ENCODE data around the gene BICDL1. TPM values are rescaled to one million over a fixed set of nuclear protein-coding genes. Genes with fewer than 3 reads are reported as not detected.

Gene BICDL1
- total RNA-seq, 2 donors from 2014 or later = 5.9 to 6.2 TPM

DNA sequence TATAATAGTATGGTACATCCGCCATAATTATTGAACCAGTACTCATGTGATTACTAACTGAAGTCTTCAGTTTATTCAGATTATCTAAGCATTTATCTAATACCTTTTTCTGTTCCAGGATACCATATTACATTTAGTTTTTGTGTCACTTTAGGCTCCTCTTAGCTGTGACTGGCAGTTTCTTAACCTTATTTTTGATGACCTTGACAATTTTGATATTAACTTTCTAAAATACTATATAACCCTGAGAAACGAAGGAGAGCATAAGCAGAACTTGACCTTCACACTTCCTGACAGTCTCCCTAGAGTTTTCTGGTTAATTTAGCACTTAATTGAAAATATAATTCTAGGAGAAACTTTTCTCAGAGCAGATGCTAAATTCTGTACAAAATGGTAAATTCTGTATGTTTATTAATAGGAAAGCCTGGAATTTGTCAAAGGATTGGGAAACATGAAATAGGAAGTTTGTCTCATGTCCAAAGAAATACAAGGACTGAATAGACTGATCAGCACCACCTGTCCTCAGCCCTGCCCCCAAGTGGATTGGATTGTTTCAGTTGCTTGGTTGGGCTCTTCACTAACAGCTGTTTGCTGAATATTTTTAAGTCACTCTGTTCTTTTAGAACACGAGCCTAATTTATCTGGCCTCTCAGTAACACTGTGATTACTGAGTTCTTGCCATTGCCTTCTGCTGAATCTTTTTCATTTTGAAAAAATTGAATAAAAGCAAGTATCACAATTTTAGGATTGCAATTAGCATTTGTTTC, 6.0 kb downstream of the BICDL1 start:
- intact Hi-C loops (cut with DNase I) = no loop called here
- 38 to 45% methylated on average over 3 of the region's 3 CpGs for WGBS, 2 donors
- H3K4me3 ChIP-seq = no peak overlapping the region

DNA sequence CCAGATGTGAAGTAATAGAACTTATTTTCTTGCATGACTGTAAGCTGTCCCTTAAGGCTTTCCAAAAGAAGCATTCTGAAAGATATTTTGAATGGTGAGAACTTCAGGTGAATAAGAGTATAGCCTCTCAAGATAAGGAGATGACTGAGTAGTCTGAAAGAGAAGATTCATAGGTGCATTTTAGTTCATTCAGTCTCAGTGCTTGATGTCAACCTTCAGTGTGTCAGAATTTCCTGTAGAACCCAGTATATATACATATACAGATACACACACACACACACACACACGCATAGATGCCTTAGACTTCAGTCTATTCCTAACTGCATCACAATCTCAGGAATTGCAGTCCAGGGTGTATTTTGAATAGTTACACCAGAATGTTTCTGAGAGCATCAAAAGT, 7.4 kb downstream of the BICDL1 start:
- Histone ChIP-seq H3K36me3 (replicated peaks in 1 of 2; ENCODE audit: insufficient read depth in 1 of 2, low read depth in 2 of 2) (no peaks in the 10 kb centered on the region), H3K4me1 (no peaks in the 10 kb centered on the region), H3K9me3 (no peaks in the 10 kb centered on the region), H3K27ac (no peak overlapping the region), H3K27me3 (no peaks in the 10 kb centered on the region), H3K4me3 (no peak overlapping the region)
- intact Hi-C loops (cut with DNase I) = no loop called here
- 100% methylated on average over 1 of the region's 1 CpG for WGBS, 2 donors
- ATAC-seq = no peak
- TF ChIP-seq POLR2A (IDR thresholded peaks at IDR 0.05) = no peak
- no peak for DNase-seq

More for the DNA sequence above, 6.0 kb downstream of the BICDL1 start:
- H3K9me3 ChIP-seq = no peaks in the 10 kb centered on the region
- H3K27me3 ChIP-seq = no peaks in the 10 kb centered on the region
- no peaks in the 10 kb centered on the region for H3K36me3 ChIP-seq (replicated peaks in 1 of 2; ENCODE audit: insufficient read depth in 1 of 2, low read depth in 2 of 2)
- DNase-seq (no peak), ATAC-seq (no peak)
- no peak overlapping the region for H3K27ac ChIP-seq
- TF ChIP-seq, protein P1, sequence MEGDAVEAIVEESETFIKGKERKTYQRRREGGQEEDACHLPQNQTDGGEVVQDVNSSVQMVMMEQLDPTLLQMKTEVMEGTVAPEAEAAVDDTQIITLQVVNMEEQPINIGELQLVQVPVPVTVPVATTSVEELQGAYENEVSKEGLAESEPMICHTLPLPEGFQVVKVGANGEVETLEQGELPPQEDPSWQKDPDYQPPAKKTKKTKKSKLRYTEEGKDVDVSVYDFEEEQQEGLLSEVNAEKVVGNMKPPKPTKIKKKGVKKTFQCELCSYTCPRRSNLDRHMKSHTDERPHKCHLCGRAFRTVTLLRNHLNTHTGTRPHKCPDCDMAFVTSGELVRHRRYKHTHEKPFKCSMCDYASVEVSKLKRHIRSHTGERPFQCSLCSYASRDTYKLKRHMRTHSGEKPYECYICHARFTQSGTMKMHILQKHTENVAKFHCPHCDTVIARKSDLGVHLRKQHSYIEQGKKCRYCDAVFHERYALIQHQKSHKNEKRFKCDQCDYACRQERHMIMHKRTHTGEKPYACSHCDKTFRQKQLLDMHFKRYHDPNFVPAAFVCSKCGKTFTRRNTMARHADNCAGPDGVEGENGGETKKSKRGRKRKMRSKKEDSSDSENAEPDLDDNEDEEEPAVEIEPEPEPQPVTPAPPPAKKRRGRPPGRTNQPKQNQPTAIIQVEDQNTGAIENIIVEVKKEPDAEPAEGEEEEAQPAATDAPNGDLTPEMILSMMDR (IDR thresholded peaks at IDR 0.05) = no peak
- TF ChIP-seq POLR2A (IDR thresholded peaks at IDR 0.05) = no peak
- H3K4me1 ChIP-seq = peaks cover 9% of the 10 kb centered on the region

DNA sequence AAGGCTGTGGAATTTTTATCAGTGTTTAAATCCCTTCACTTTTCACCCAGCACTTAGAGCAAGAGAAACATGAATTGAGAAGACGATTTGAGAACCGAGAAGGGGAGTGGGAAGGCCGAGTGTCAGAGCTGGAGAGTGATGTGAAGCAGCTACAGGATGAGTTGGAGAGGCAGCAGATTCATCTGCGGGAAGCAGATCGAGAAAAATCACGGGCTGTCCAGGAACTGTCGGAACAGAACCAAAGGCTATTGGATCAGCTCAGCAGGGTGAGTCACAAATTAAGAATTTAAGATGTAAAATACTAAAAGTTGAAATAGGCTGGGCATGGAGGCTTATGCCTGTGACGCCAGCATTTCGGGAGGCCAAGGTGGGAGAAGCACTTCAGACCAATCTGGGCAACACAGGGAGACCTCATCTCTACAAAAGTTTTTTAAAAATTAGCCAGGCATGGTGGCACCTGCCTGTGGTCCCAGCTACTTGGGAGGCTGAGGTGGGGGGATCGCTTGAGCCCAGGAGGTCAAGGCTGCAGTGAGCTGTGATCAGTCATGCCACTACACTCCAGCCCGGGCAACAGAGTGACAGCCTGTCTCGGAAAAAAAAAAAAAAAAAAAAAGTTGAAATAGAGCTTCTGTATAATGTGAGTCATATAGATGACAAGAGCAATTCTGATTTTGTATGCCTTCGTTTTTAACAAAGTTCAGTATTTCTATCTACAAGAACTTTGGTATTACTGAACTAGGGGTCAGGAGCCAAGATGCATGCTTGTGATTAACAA, 9.6 kb downstream of the BICDL1 start:
- intact Hi-C loops (cut with DNase I) = no loop called here
- Histone ChIP-seq H3K36me3 (replicated peaks in 1 of 2; ENCODE audit: insufficient read depth in 1 of 2, low read depth in 2 of 2) (no peaks in the 10 kb centered on the region), H3K27ac (no peak overlapping the region), H3K4me3 (no peak overlapping the region), H3K27me3 (no peaks in the 10 kb centered on the region), H3K4me1 (no peaks in the 10 kb centered on the region), H3K9me3 (no peaks in the 10 kb centered on the region)
- no peak for TF ChIP-seq POLR2A (IDR thresholded peaks at IDR 0.05)
- TF ChIP-seq, protein P1 (IDR thresholded peaks at IDR 0.05) = no peak
- no peak for ATAC-seq
- WGBS, 2 donors = 83 to 87% methylated on average over 13 of the region's 13 CpGs
- no peak for DNase-seq

DNA sequence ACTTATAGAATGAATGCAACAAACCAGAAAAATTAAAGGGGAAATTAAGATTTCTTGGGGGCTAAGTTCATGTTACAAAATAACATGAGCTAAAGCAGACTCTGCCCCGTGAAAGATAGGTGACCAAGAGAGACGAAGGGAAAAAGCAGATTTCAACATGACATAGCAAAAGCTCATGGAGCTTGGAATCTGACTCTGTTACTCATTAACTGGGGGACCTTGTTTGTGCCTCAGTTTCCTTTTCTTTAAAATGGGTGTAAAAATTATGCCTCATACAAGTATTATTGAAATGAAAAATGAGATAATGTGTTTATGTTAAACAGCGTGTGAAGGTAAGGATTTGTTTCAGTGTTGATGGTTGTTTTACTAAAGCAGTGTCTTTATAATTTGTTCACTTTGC, 11.5 kb downstream of the BICDL1 start:
- Histone ChIP-seq H3K36me3 (replicated peaks in 1 of 2; ENCODE audit: insufficient read depth in 1 of 2, low read depth in 2 of 2) (no peaks in the 10 kb centered on the region), H3K9me3 (no peaks in the 10 kb centered on the region), H3K4me3 (no peak overlapping the region), H3K4me1 (no peaks in the 10 kb centered on the region), H3K27ac (no peak overlapping the region), H3K27me3 (no peaks in the 10 kb centered on the region)
- TF ChIP-seq POLR2A (IDR thresholded peaks at IDR 0.05) = no peak
- TF ChIP-seq, protein P1 (IDR thresholded peaks at IDR 0.05) = no peak
- no peak for ATAC-seq
- no peak for DNase-seq
- intact Hi-C loops (cut with DNase I) = no loop called here
- WGBS, 2 donors = 85 to 95% methylated on average over 3 of the region's 3 CpGs

DNA sequence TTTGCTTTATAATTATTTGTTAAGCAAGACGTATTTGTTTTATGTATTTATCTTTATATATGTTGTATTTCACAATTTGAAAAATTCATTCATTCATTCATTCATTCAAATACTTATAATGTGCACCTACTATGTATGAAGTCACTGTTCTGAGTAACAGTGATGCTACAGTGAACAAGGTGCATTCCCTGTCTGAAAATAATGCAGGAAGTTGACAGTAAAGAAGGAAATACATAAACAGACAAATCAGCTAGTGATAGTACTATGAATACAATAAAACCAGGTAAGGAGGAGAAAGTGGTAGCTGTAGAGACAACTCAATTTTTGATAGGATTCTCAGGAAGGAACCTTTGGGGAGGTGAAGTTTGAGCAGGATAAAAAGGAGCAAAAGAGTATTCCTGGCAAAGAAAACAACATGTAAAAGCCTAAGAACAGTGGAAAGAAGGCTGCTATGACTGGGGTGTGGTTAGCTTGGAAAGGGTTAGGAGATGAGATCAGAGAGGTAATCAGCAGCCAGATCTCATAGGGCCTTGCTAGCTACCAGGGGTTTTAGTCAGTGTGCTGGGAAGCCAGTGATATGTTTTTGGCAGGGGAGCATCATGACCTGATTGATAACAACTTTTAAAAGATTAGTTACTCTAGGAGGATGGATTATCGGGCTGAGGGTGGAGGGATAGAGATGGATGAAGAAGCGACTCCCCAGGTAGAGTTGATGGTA, 17.4 kb downstream of the BICDL1 start:
- Histone ChIP-seq H3K36me3 (replicated peaks in 1 of 2; ENCODE audit: insufficient read depth in 1 of 2, low read depth in 2 of 2) (no peaks in the 10 kb centered on the region), H3K27ac (no peak overlapping the region), H3K9me3 (no peaks in the 10 kb centered on the region), H3K27me3 (no peaks in the 10 kb centered on the region), H3K4me3 (no peak overlapping the region), H3K4me1 (no peaks in the 10 kb centered on the region)
- TF ChIP-seq, protein P1 (IDR thresholded peaks at IDR 0.05) = no peak
- TF ChIP-seq POLR2A (IDR thresholded peaks at IDR 0.05) = no peak
- no peak for ATAC-seq
- 64 to 78% methylated on average over 3 of the region's 3 CpGs for whole genome bisulfite sequencing, 2 donors
- intact Hi-C loops (cut with DNase I) = no loop called here
- DNase-seq = no peak
